GM19372 (cell line): Measurements from ENCODE around the gene ULK1.
A peak's percentile ranks its signal among the peaks of the same experiment; 100 is the strongest.
"Not testable (repeated sequence)": the region's sequence is repeated elsewhere in the genome, so short reads cannot be mapped to it uniquely, and the experiment has no call there.

Experiments
- ATAC-seq: cut with Tn5 transposase; IDR thresholded peaks from one replicate; pipeline ENCODE4 v1.9.1; 2021; ENCODE audit warnings: mild to moderate bottlenecking, low read depth, moderate library complexity; ENCODE audit not compliant: unreplicated experiment

ULK1 gene

GRCh38 chr12:131885076-131885475 lies 9.3 kb upstream of the ULK1 start:
- not testable (repeated sequence) for ATAC-seq

- no peak for ATAC-seq
Observed at GRCh38 chr12:131885543-131886057, 8.8 kb upstream of the ULK1 start.

- not testable (repeated sequence) for ATAC-seq
Observed at GRCh38 chr12:131891722-131892121, 2.7 kb upstream of the ULK1 start.

GRCh38 chr12:131892711-131893604 lies 1.5 kb upstream of the ULK1 start:
- ATAC-seq: no peak

- no peak for ATAC-seq
Observed at GRCh38 chr12:131893605-131894312, 663 bp upstream of the ULK1 start.

- peak; percentile 2 for ATAC-seq
Observed at GRCh38 chr12:131894981-131895639, 688 bp downstream of the ULK1 start.

GRCh38 chr12:131895640-131896079 lies 1.2 kb downstream of the ULK1 start:
- no peak for ATAC-seq

- peak; percentile 68 for ATAC-seq
Observed at GRCh38 chr12:131896080-131896810, 1.8 kb downstream of the ULK1 start.

GRCh38 chr12:131896811-131897270 lies 2.4 kb downstream of the ULK1 start:
- ATAC-seq: no peak

- no peak for ATAC-seq
Observed at GRCh38 chr12:131897276-131897675, 2.9 kb downstream of the ULK1 start.

- no peak for ATAC-seq
Observed at GRCh38 chr12:131897875-131898274, 3.5 kb downstream of the ULK1 start.

- no peak for ATAC-seq
Observed at GRCh38 chr12:131900397-131900796, 6.0 kb downstream of the ULK1 start.

- no peak for ATAC-seq
Observed at GRCh38 chr12:131901431-131902331, 7.3 kb downstream of the ULK1 start.

GRCh38 chr12:131902332-131903241 lies 8.2 kb downstream of the ULK1 start:
- ATAC-seq: no peak

GRCh38 chr12:131903270-131904255 lies 9.1 kb downstream of the ULK1 start:
- ATAC-seq: no peak

GRCh38 chr12:131904346-131904745 lies 9.9 kb downstream of the ULK1 start:
- ATAC-seq: no peak

- ATAC-seq: no peak
Observed at GRCh38 chr12:131905081-131905629, 10.7 kb downstream of the ULK1 start.
